ENCODE data around the gene MARK3.

The MARK3 gene

DNA sequence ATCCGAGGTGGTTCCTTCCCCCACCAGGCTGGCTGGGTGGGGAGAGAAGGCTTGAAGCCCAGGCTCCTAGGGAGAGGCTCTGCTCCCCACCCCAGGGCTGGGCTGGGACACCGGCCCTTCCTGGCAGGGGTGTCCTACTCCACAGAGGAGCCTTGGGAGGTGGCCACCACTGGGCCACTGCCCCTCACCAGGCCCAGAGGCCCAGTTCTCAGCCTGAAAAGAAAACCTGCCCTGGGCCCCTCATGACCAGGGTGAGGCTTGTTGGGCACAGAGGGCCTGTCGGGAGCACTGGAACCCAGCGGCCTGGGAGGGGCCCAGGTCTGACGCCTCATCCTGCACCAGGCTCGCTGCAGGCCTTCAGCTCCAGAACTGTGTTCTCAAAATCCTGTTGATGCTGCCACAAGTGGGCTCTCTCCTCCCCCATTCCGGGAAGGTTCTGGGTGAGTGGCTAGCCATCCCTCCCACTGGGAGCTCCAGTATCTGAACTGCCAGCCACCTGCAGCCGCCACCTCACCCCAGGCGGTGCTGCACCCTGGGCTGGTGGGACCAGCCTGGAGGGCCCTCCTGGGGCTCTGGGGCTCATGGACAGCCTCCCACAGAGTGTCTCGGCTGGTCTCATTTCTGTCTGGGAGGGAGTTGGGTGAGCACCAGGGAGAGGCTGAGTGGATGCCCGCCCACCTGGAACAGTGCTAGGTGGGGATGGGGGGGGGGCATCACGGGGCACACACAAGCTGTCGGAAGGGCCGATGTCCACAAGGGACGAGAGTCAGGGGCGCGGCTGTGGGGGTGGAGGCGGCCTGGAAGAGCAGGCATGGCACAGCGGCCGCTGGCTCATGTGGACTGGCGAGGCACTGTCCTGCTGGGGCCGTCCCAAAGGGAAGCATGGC lies 165.5 kb downstream of the MARK3 start:
- no peak overlapping the region for H3K9ac ChIP-seq

GRCh38 chr14:103551338-103551762 lies 166.1 kb downstream of the MARK3 start:
- no peak overlapping the region for H3K4me3 ChIP-seq (ENCODE audit: low read depth, low read length)
- no peak overlapping the region for H2AFZ ChIP-seq
- peaks cover 4% of the 10 kb centered on the region for H3K4me1 ChIP-seq
- H3K9me3 ChIP-seq (ENCODE audit: control insufficient read depth, low read length) = no peaks in the 10 kb centered on the region
- no peaks in the 10 kb centered on the region for H3K27me3 ChIP-seq (ENCODE audit: control insufficient read depth, insufficient read depth, low read length)
- H3K9ac ChIP-seq = no peak overlapping the region
- TF ChIP-seq, protein P1, sequence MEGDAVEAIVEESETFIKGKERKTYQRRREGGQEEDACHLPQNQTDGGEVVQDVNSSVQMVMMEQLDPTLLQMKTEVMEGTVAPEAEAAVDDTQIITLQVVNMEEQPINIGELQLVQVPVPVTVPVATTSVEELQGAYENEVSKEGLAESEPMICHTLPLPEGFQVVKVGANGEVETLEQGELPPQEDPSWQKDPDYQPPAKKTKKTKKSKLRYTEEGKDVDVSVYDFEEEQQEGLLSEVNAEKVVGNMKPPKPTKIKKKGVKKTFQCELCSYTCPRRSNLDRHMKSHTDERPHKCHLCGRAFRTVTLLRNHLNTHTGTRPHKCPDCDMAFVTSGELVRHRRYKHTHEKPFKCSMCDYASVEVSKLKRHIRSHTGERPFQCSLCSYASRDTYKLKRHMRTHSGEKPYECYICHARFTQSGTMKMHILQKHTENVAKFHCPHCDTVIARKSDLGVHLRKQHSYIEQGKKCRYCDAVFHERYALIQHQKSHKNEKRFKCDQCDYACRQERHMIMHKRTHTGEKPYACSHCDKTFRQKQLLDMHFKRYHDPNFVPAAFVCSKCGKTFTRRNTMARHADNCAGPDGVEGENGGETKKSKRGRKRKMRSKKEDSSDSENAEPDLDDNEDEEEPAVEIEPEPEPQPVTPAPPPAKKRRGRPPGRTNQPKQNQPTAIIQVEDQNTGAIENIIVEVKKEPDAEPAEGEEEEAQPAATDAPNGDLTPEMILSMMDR (IDR thresholded peaks at IDR 0.05) = no peak
- peaks cover 22% of the 10 kb centered on the region for H3K79me2 ChIP-seq
- H3K4me2 ChIP-seq (ENCODE audit: low read length) = no peak overlapping the region
- H3K36me3 ChIP-seq (ENCODE audit: control insufficient read depth, insufficient read depth, low read length) = no peaks in the 10 kb centered on the region
- no peak overlapping the region for H3K27ac ChIP-seq

More for the DNA sequence above, 165.5 kb downstream of the MARK3 start:
- Histone ChIP-seq H3K4me1 (peaks cover 4% of the 10 kb centered on the region), H3K4me3 (ENCODE audit: low read depth, low read length) (no peak overlapping the region), H3K27ac (no peak overlapping the region), H3K79me2 (peaks cover 24% of the 10 kb centered on the region), H2AFZ (no peak overlapping the region), H3K36me3 (ENCODE audit: control insufficient read depth, insufficient read depth, low read length) (no peaks in the 10 kb centered on the region), H3K27me3 (ENCODE audit: control insufficient read depth, insufficient read depth, low read length) (no peaks in the 10 kb centered on the region), H3K9me3 (ENCODE audit: control insufficient read depth, low read length) (no peaks in the 10 kb centered on the region), H3K4me2 (ENCODE audit: low read length) (no peak overlapping the region)
- TF ChIP-seq, protein P1 (IDR thresholded peaks at IDR 0.05) = no peak

DNA sequence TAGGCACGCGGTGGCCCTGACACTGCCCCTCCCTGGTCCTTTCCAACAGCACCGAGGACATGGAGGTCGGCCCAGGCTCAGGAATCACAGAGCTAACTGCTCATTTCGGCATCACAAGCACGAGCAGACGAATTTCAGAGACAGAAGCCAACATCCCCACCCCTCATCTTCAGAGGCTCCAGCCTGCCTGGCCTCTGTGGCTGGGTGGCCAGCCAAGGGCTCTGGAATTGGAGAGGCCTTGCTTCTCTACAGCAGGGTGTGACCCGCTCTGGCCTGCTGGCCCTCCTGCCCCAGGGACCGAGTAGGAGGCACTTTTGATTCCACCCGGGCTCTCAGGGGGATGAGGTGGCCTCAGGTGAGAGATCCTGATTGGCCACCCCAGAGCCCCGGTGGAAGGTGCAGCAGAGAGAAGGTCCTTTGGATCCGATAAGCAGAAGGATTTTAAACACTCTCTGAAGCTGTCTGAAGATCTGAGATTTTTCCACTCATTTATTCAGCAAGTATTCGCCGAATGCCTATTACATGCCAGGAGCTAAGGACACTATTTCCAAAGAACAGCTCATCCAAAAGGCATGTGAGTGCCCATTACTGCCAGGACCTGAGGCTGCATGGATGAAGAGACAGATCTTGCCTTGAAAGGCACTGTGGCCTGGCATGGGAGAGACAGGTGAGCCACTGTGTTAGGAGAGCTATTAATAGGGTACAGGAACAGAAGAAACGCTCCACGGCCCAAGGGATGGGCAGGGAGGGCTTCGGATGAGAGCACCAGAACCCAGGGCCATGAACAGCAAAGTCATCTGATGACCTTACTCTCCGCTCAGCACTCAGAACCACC lies 167.0 kb downstream of the MARK3 start:
- Histone ChIP-seq H3K79me2 (peaks cover 19% of the 10 kb centered on the region), H3K36me3 (ENCODE audit: control insufficient read depth, insufficient read depth, low read length) (no peaks in the 10 kb centered on the region), H3K4me3 (ENCODE audit: low read depth, low read length) (no peak overlapping the region), H3K4me1 (peaks cover 4% of the 10 kb centered on the region), H2AFZ (no peak overlapping the region), H3K9me3 (ENCODE audit: control insufficient read depth, low read length) (no peaks in the 10 kb centered on the region), H3K4me2 (ENCODE audit: low read length) (no peak overlapping the region), H3K27me3 (ENCODE audit: control insufficient read depth, insufficient read depth, low read length) (no peaks in the 10 kb centered on the region), H3K9ac (no peak overlapping the region), H3K27ac (no peak overlapping the region)
- TF ChIP-seq, protein P1 (IDR thresholded peaks at IDR 0.05) = no peak

DNA sequence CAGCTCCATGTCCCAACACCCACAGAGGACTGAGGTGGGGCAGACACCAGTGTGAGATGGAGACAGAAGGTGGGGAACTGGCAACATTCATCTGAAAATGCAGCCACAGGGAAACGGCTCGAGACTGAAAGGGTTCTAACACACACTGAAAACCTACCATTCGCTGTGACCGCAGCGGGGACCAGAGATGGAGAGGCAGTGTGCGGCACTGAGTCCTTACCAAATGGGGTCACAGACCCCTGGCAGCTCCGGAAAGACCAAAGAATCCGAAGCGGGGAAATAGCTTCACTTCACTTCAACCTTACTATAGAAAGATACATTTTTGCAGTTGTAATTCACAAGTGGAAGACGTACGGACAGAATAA lies 167.6 kb downstream of the MARK3 start:
- TF ChIP-seq, protein P1 (IDR thresholded peaks at IDR 0.05) = no peak
- no peak overlapping the region for H3K4me2 ChIP-seq (ENCODE audit: low read length)
- no peaks in the 10 kb centered on the region for H3K9me3 ChIP-seq (ENCODE audit: control insufficient read depth, low read length)
- no peak overlapping the region for H2AFZ ChIP-seq
- no peaks in the 10 kb centered on the region for H3K36me3 ChIP-seq (ENCODE audit: control insufficient read depth, insufficient read depth, low read length)
- no peak overlapping the region for H3K4me3 ChIP-seq (ENCODE audit: low read depth, low read length)
- peaks cover 4% of the 10 kb centered on the region for H3K4me1 ChIP-seq
- no peak overlapping the region for H3K27ac ChIP-seq
- no peaks in the 10 kb centered on the region for H3K27me3 ChIP-seq (ENCODE audit: control insufficient read depth, insufficient read depth, low read length)
- H3K9ac ChIP-seq = no peak overlapping the region
- H3K79me2 ChIP-seq = peaks cover 19% of the 10 kb centered on the region

Data from parathyroid adenoma (tissue), 2 donors.